K562 (cell line): ENCODE data around the gene GNG14. TPM values are rescaled to one million over a fixed set of nuclear protein-coding genes. Genes with fewer than 3 reads are reported as not detected.

Source experiments
- HDAC2 ChIP-seq: fragments of 450-650 bp; IDR thresholded peaks from 2 replicates; pipeline ENCODE4 v1.6.1; 2016; ENCODE audit warnings: mild to moderate bottlenecking
- IRF9 ChIP-seq: fragments of 450-650 bp; IDR thresholded peaks from 2 replicates; pipeline ENCODE4 v1.6.1; 2016; ENCODE audit warnings: missing biosample characterization, missing genetic modification characterization
- LCOR ChIP-seq: sonication (generic); formaldehyde crosslinking; IDR thresholded peaks from 2 replicates; pipeline ENCODE4 v1.8.0; 2022; ENCODE audit warnings: mild to moderate bottlenecking, missing genetic modification reagents
- MAZ ChIP-seq, 2 experiments: fragments of 450-650 bp in 1 of 2; sonication (generic) in 1 of 2; formaldehyde crosslinking; IDR thresholded peaks in 1 of 2; conservative IDR thresholded peaks in 1 of 2; 2 replicates each; pipeline versions ENCODE4 v1.4.0 to v1.5.0; 2020; ENCODE audit warnings: mild to moderate bottlenecking in 1 of 2, missing genetic modification reagents in 1 of 2
- NBN ChIP-seq: fragments of 450-650 bp; IDR thresholded peaks from 2 replicates; pipeline ENCODE4 v1.6.1; 2016; ENCODE audit warnings: low read depth, mild to moderate bottlenecking
- RBM14 ChIP-seq: fragments of 200-400 bp; formaldehyde crosslinking; IDR thresholded peaks from 2 replicates; pipeline ENCODE4 v1.6.1; 2018; ENCODE audit warnings: low read depth, mild to moderate bottlenecking, low read length, moderate library complexity, borderline replicate concordance; ENCODE audit not compliant: insufficient read depth
- REST ChIP-seq, 2 experiments: fragments of 450-650 bp; formaldehyde crosslinking in 1 of 2; IDR thresholded peaks; 2 replicates each; pipeline versions ENCODE4 v1.4.0 to v1.6.1; 2014 to 2020; ENCODE audit warnings: mild to moderate bottlenecking in 2 of 2, borderline replicate concordance in 1 of 2, low read depth in 1 of 2
- TAF1 ChIP-seq: IDR thresholded peaks from 2 replicates; pipeline ENCODE4 v1.6.1; 2011; ENCODE audit warnings: mild to moderate bottlenecking, low read length, moderate library complexity; ENCODE audit not compliant: insufficient read depth, control insufficient read depth, severe bottlenecking; ENCODE audit errors: extremely low read depth
- XRCC4 ChIP-seq: IDR thresholded peaks from one replicate; pipeline ENCODE4 v1.6.1; 2011; ENCODE audit not compliant: insufficient read depth, insufficient read length; ENCODE audit errors: extremely low read depth
- ZBTB2 ChIP-seq: fragments of 450-650 bp; IDR thresholded peaks from 2 replicates; pipeline ENCODE4 v1.6.1; 2016; ENCODE audit warnings: antibody characterized with exemption
- ZNF586 ChIP-seq: fragments of 450-650 bp; formaldehyde crosslinking; conservative IDR thresholded peaks from 2 replicates; pipeline ENCODE4 v1.4.0; 2020; ENCODE audit warnings: mild to moderate bottlenecking, moderate library complexity
- ZNF707 ChIP-seq: fragments of 250-450 bp; sonication (Bioruptor Pico); conservative IDR thresholded peaks from 2 replicates; pipeline ENCODE4 v1.8.0; 2022; ENCODE audit warnings: inconsistent platforms, mild to moderate bottlenecking, moderate library complexity
- ZNF740 ChIP-seq, 3 experiments: fragments of 200-800 bp in 1 of 3; sonication (Bioruptor generic) in 1 of 3; sonication (generic) in 1 of 3; formaldehyde crosslinking in 1 of 3; IDR thresholded peaks; 2 replicates each; pipeline versions ENCODE4 v1.6.1 to v1.8.0; 2016 to 2022; ENCODE audit warnings: mild to moderate bottlenecking in 2 of 3, missing compliant biosample characterization in 2 of 3, missing genetic modification characterization in 2 of 3, missing genetic modification reagents in 1 of 3
- polyA plus RNA-seq, 8 experiments: library from polyadenylated mRNA; depleted of rRNA in 4 of 8; stranded (reverse) in 5 of 8; unstranded in 3 of 8; fragments of >200 nt; fragmentation: Nextera tagmentation in 2 of 8; fragmentation: Illumina TruSeq in 1 of 8; extraction: Ambion mirVana in 2 of 8; extraction: Trizol in 1 of 8; gene quantifications; 2 replicates each; pipeline versions ENCODE4 v1.2.1 to v1.2.3, GENCODE V29; 2011 to 2014; ENCODE audit warnings: inconsistent platforms in 1 of 8, missing spikeins in 1 of 8
- total RNA-seq, 7 experiments: library from RNA; depleted of rRNA in 6 of 7; stranded (reverse); fragments of >200 nt in 6 of 7; fragmentation: Illumina TruSeq in 2 of 7; extraction: Trizol in 2 of 7; gene quantifications; 2 replicates each; pipeline versions ENCODE4 v1.2.1 to v1.2.3, GENCODE V29; 2011 to 2021; ENCODE audit warnings: low replicate concordance in 1 of 7

The GNG14 gene
- total and polyA plus RNA-seq, 9 of the 15 experiments (the other 6 are each of a cell fraction or from before 2014, with no cell fraction given), result not detected

- TF ChIP-seq ZNF740 (CRISPR knock-in tag; IDR thresholded peaks at IDR 0.05), result no peak
- no peak for TF ChIP-seq ZNF740 (tag; IDR thresholded peaks at IDR 0.05)
- peak; percentile 42; the same call in 1 of the 2 replicates for TF ChIP-seq REST (IDR thresholded peaks at IDR 0.05; ENCODE audit: borderline replicate concordance)
- TF ChIP-seq REST (CRISPR knock-in tag; IDR thresholded peaks at IDR 0.05; ENCODE audit: low read depth), result no peak
- no peak for TF ChIP-seq LCOR (CRISPR knock-in tag)
- TF ChIP-seq ZNF707 (CRISPR knock-in tag), result no peak
- TF ChIP-seq HDAC2, result 0 out of 2 replicates have a peak, but pooled peaks have one; percentile 23
- TF ChIP-seq XRCC4, result no peak
- no peak for TF ChIP-seq ZNF586 (CRISPR knock-in tag)
- TF ChIP-seq ZBTB2, result peak; percentile 44; the same call in 1 of the 2 replicates
- TF ChIP-seq IRF9, result no peak
- TF ChIP-seq RBM14, result no peak
- 0 out of 2 replicates have a peak, but pooled peaks have one; percentile 16 for TF ChIP-seq NBN
- peak in 1 of 2 experiments; percentile 52; a peak in 1 of 4 replicates for TF ChIP-seq MAZ (CRISPR knock-in tag; conservative IDR thresholded peaks at IDR 0.05 in 1 of 2, IDR thresholded peaks at IDR 0.05 in 1 of 2)
- TF ChIP-seq TAF1, result no peak
Measured at GRCh38 chr19:12639901-12640613, 47.7 kb upstream of the GNG14 start (continued).
